MV-4-11 (cell line): Measurements from ENCODE around the gene SORBS2.
"Not testable (repeated sequence)": the region's sequence is repeated elsewhere in the genome, so short reads cannot be mapped to it uniquely, and the experiment has no call there.

Experiments used
- DNase-seq: peaks from one replicate; lab custom pipeline; 2025; lab: John Stamatoyannopoulos, UW

SORBS2 gene, protein sequence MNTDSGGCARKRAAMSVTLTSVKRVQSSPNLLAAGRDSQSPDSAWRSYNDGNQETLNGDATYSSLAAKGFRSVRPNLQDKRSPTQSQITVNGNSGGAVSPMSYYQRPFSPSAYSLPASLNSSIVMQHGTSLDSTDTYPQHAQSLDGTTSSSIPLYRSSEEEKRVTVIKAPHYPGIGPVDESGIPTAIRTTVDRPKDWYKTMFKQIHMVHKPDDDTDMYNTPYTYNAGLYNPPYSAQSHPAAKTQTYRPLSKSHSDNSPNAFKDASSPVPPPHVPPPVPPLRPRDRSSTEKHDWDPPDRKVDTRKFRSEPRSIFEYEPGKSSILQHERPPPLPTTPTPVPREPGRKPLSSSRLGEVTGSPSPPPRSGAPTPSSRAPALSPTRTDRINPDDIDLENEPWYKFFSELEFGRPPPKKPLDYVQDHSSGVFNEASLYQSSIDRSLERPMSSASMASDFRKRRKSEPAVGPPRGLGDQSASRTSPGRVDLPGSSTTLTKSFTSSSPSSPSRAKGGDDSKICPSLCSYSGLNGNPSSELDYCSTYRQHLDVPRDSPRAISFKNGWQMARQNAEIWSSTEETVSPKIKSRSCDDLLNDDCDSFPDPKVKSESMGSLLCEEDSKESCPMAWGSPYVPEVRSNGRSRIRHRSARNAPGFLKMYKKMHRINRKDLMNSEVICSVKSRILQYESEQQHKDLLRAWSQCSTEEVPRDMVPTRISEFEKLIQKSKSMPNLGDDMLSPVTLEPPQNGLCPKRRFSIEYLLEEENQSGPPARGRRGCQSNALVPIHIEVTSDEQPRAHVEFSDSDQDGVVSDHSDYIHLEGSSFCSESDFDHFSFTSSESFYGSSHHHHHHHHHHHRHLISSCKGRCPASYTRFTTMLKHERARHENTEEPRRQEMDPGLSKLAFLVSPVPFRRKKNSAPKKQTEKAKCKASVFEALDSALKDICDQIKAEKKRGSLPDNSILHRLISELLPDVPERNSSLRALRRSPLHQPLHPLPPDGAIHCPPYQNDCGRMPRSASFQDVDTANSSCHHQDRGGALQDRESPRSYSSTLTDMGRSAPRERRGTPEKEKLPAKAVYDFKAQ (N-terminal part only)

DNA sequence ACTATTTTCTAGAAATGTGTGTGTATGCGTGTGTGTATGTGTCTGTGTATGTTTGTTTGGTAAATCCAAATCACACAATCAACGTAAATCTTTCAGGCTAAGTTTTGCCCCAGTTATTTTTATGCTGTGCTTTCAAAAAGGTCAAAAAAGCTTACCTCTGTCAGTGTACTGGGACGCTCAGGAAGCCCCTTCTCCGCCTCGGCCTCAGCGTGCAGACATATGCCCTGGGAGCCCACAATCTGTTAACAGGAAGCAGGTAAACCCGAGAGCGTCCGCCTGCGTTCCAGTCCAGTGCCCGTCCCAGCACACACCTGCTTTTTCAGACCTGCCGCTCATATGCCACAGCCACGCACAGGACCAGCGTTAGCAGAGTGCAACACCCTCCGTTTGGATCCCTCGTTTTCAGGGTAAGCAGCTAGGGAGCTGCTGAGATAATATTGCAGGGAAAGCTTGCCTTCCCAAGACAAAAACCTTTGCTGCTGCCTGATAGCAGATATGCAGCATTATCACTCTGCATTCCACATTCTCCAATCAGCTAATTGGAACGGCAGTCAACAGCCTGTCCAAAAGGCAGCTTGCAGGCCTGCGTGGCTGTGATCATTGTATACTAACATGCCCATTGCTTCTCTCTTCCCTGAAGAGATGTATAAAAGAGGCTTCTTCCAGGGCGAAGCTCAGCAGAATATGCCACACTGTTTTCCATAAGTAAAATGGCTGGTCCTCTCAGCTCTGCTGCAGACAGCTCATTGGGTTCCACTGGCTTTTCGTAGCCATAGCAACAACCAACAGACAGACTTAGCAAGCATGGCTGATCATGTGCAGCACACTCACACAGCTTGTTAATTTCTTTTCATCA is at the start of gene SORBS2:
SORBS2 (minus strand) TSS at position 686 of the 856 bp plus-strand sequence. CDS start 121,623 bp downstream, outside the sequence.
- no peak for DNase-seq

DNA sequence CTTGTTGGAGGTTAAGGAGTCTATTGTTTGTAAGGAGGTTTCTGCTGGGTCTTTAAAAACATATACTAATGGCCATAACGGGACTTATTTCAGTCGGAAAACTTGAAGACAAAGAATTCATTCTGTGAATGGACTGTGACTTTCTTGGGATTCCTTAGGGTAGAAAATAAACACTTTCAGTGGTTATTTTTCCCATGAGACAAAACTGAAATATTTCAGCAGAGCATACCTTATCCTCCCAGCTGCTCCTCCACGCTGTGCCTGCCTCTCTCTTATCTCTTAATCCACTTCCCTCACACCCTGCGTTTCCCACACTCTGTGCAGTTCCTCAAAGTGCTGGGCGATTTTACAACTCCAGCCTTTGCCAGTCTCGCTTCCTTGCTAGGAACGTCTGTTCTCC is 47.1 kb upstream of the SORBS2 start:
- peak; percentile 33 for DNase-seq

DNA sequence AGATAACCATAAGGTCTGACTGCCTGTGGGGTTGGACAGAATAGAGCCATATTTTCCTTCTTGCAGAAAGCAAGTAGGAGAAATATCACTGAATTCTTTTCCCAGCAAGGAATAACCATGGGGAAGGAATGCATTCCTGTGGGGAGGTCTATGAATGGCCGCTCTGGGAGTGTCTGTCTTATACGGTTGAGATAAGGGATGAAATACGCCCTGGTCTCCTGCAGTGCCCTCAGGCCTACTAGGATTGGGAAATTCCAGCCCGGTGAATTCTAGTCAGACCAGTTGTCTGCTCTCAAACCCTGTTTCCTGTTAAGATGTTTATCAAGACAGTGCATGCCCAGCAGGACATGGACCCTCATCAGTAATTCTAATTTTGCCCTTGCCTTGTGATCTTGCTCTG is 45.6 kb upstream of the SORBS2 start:
- DNase-seq: not testable (repeated sequence)

DNA sequence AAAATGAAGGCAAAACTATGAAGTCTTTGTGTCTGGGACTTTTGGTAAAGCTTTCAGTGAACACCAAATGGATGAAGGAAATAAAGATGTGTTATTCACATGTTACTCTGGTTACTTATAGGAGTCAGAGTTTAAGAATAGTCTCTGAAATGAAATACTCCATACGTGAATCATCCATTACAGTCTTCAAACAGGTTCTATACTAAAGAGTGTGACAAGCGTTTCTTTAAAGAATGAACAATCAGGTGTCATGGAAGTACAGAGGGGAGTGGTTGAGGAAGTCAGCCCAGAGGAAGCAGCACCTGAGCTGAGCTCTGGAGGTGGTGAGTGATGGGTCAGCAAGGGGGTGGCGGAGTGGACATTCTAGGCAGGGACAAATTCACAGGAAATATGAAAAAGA is 41.8 kb upstream of the SORBS2 start:
- no peak for DNase-seq

DNA sequence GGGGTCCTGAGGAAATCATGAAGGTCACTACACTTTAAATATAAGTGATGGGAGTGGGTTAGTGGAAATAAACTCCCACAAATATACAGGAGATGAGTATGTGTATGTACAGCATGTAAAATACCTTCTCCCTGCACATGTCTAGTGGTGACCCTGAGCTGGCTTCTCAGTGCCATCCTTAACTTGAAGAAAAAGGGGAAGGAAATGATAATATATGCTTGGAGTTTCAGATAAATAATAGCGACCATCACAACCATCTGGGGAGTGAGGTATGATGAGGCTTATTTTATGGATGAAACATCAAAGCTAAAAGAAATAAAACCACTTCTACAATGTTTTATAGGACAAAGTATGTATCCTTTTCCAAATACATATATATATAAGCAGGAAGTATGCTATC is 41.0 kb upstream of the SORBS2 start:
- DNase-seq: no peak

DNA sequence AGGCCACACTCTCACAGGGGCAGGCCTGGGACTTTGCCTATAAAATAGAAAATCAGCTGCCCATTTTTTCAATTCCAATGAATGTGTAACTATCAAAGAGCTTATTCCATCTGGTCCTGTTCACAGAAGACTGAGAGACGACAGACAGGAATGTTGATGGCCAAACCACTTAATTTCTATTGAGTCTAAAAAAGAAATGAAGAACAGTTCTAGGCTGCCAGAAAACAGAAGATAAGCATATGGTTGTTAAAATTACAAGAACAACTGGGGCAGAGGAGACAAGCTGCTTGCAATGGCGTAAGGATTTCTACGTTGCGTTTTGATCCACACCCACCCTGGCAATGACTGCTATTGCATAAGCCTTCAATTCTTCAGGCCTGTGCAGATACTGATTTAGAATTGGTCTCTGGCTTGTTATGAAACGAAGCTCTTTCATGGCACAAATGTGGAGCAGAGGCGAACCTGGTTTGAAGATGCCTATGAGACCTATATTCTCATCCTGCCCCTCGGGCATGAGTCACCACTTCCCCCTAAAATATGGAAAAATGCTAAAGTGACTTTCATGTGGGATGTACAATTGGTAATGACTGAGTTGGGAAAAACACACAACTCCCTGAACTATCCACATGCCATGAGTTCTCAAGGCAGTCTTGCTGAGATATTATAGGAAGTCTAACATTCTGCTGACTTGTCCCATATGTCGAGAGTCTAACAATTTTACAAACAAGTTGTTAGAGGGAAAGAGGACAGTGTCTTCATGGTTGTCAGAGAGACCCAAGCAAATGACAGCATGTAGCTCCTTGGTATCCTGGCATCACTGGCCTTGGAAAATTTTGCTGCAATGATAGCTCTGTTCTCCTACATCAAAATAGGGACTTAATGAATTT is 37.9 kb upstream of the SORBS2 start:
- DNase-seq: no peak

DNA sequence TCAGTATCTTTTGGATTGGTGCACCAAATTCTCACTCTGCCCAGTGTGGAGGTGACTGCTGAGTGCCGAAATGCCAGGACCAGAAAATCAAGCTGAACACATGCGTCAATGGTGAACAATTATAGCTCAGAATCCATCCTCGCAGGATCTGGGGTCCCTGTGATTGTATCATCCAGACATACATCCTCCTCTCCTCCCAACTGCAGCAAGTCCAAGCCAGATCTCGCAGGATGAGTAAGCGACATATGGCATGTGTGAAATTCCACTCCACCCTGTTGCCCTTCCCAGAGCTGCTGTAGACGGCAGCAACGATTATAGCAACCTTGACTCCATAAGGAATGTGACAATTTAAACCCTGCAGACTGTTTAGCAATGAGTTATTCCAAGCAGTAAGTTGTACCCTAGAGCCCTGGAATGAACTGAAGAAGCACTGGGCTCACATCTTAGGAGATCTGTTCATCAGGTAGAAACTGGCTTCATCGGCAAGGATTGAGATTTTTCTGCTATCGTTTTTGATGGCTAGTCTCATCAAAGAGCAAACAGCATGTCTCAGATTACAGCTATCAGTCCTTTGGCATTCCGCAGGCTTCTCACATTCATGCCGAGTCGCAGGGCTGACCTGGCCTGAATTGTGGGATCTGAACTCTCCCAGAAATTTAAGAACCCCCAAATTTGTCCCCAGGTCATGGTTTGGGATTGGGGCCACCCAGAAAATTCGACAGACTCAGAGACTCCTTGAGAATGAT is 35.5 kb upstream of the SORBS2 start:
- DNase-seq: no peak

DNA sequence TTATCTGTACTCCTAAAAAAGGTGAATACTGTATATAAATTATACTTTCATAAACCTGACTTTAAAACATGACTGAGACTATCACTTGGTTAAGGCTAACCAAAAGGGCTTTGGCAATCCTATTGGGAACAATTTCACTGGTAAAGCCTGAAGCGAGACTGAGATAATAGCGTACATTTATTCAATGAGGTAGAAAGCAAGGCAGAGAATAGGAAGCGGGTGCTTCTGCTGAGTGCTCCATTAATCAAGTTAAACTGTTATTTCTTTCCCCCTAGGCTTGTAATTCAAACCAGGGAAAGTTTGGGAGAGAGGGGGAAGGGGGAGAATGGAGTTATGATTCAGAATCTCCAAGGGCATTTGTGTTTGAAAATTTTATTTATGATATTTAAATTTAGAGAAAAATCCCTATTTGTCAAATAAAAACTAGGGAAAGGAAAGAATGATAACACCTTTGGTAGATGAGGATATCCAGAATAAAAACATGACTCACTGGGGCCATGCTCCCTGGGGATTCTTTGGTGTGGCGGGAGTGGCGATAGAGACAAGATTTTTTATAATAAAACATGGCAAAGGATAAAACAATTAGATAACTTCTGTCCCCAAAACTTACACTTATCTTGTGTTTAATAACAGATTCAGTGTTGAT is 34.6 kb upstream of the SORBS2 start:
- no peak for DNase-seq

DNA sequence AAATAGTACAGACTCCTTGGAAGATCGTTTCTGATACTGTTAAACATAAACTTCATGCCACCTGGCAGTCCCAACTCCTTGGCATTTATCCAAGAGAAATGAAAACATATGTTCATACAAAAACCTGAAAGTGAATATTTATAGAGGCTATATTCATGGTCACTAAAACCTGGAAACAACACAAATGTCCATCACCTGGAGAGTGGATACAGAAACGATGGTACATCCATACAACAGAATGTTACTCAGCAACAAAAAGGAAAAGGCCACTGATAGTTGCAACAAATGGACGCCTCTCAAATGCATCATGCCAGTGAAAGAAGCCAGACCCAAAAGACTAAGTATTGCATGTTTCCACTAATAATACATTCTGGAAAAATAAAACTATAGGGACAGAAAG is 34.0 kb upstream of the SORBS2 start:
- no peak for DNase-seq

DNA sequence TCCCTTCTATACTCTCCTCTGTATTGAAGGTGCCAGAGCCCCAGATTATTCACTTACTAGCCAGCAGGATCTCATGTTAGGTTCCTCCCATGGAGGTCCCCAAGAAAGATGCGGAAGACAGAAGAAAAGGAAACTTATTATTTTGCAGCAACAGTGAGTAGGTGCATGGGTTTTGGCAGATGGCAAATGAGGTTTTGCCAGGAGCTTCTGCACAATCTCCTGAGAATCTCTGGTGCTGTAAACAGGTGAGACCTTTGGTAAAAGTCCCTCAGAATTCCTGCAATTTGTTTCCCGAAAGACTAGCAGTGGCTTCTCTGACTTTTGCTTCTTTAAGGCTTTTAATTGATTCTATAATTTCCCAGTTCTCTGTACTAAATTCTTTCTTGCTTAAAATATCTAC is 29.5 kb upstream of the SORBS2 start:
- DNase-seq: no peak

DNA sequence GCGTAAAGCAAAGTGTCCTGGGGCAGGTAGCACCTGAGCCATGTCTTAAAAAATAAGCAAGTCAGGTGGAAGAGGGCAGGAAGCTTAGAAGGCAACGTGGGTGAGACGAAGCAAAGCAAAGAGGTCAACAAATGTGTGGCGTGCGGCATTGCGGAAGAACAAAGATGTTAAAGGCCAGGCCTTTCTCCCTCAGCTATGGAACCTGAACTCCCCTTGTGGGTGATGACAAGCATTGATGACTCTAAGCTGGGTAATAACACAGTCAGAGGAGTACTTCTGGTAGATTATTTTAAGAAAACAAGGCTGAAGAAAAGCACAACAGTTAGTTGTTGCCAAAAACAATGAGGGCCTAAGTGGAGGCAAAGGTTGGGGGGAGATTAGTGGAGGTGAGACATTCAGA is 29.0 kb upstream of the SORBS2 start:
- DNase-seq: no peak

DNA sequence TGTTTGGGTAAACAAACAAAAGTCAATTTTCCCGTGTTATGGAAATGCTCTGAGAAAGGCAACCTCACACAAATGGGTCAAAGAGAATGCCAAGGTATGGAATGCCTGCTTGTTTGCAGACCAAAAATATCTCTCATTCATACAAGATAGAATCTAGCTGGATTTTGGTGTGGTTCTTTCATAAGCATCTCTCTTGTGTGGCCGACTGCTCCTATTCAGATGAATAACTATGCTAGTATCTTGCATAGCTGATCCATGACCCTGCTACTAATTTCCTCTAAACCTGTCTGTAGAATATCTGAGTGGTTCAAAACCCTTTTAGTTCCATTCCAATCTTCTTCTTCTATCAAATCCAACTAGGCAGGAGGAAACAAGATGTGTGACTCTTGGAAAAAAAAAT is 28.2 kb upstream of the SORBS2 start:
- DNase-seq: no peak

DNA sequence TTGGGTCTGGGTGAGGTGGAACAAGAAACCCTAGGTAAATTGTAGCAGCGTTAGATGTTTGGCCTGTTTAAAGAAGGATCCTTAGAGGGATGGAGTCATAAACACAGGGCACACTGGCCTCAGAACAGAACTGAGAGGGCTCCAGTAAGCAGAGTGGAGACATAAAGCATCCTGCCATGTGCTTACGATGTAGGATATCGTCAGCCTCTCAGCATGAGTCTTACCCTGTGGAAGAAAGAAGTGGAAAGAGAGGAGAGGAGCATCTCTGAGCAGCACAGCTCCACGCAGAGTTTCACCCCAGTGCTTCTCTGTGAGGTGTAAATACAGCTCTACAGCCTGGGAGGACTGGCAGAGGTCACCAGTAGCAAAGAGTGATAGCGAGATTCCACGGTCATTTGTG is 27.8 kb upstream of the SORBS2 start:
- DNase-seq: no peak

DNA sequence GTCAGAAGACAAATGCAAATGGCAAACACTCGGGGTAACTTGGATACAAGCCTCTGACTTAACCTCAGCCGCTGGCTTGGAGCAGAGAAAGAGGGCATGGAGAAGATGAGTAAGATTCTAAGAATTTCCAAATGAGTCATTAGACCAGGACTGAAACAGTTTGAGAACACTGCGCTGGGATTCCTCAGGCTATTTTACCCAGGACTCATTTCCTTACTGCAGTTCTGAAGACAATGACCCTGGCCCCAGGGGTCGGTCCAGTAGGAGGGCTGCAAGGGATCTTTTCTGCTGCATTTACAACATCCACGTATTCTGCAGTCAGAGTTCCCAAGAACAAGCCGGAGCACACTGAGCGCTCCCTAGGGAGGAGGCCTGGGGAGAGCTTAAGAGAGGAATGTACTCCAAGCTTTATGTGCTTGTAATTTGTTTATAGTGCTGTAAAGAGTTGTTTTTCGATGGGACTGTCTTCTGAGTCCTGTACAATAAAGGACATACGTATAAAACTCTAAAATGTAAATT is 27.3 kb upstream of the SORBS2 start:
- DNase-seq: peak; percentile 17

DNA sequence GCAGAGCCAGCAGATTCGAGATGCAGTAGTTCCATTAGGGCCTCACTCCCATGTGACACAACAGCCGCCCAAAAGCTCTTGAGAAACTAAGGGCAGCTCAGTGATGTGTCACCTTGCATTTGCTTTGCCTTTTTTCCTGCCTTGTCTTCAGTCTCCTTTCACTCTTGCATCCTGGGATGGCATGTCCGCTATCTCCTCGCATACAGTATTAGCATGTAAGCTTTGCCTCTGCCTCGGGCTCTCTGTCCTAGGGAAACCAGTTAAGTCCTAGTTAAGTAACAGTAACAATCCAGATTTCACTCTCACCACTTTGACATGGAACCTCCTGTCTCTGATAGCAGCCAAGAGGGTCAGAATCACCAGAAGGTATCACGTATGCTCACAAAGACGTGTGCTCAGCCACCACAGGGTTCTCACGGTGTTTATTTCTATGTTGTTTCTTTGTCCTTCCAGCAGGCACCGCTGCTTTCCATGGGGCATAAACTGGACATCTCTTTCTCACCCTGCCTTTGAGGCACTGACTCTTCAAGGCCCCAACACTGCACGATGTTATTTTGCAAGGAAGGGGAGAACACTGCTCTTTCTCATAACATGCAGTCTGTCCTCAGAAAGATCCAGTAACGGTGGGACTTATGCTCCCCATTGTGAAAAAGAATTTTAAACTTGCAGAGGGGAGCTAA is 26.7 kb upstream of the SORBS2 start:
- no peak for DNase-seq

DNA sequence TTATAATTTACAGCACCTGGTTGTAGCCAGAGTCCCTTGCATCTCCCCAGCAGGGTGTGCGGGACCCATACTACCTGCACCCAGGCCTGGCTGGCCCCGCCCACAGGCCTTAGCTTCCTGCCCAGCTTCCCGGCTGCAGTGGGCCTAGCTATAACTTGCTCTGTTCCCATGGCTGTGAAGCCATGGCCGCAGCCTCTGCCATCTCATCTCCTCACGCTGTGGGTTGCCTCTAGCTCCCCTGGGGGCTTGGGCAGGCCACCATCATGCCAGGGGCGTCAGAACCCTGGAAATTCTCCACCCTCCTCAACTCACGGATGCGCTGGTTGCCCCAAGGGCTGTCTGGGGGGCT is 26.1 kb upstream of the SORBS2 start:
- no peak for DNase-seq

DNA sequence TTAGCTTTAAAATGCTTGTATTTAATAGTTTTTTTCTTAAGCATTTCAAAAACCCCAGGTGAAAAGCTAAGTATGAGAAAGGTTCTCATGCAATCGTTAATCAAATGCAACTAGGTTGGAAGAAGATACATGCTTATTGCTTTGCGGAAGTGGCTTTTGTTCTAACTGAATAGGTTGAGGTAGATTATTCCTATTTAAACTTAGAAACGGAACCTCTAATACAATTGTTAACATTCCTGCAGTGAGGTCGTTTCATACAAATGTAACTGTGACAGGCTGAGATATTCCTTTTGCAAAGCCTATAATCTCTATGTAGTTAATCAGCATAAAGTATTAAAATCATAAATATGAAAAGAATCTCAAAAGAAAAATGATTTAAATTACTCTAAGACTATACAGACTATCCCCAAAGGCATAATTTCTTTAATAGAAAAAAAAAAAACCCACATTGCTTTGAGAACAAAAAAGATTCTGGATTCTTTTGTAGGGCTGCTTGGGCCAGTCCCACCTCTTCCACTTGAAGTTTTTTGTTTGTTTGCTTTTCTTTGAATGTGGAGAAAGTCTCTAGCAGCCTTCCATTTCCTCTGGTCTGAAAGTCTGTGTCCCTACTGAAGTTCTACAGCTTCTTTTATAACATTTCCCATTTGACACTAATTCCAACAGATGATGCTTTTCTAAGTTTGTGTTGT is 25.6 kb upstream of the SORBS2 start:
- no peak for DNase-seq
